Ectodermal cell (in vitro differentiated cells): ENCODE data around the gene GREB1L. TPM values are rescaled to one million over a fixed set of nuclear protein-coding genes. Genes with fewer than 3 reads are reported as not detected.
"Not testable (repeated sequence)": the region's sequence is repeated elsewhere in the genome, so short reads cannot be mapped to it uniquely, and the experiment has no call there.

ENCODE experiments used
- H3K27ac ChIP-seq: 2 replicates; pipeline ENCODE4 v1.7.0; 2013; ENCODE audit warnings: mild to moderate bottlenecking, low read depth, low read length; ENCODE audit not compliant: insufficient read depth, poor library complexity, severe bottlenecking
- H3K27me3 ChIP-seq: 2 replicates; pipeline ENCODE4 v1.7.0; 2013; ENCODE audit warnings: mild to moderate bottlenecking, low read length; ENCODE audit not compliant: insufficient read depth, control insufficient read depth, poor library complexity, severe bottlenecking
- H3K36me3 ChIP-seq: one replicate; pipeline ENCODE4 v1.7.0; 2013; ENCODE audit warnings: low read length; ENCODE audit not compliant: control insufficient read depth, insufficient read depth
- H3K4me1 ChIP-seq: one replicate; pipeline ENCODE4 v1.7.0; 2013; ENCODE audit warnings: low read length; ENCODE audit not compliant: control insufficient read depth, insufficient read depth
- H3K4me3 ChIP-seq: 2 replicates; pipeline ENCODE4 v1.7.0; 2013; ENCODE audit warnings: low read depth, low read length, control low read depth; ENCODE audit not compliant: insufficient read depth
- H3K9me3 ChIP-seq: 2 replicates; pipeline ENCODE4 v1.7.0; 2013; ENCODE audit warnings: mild to moderate bottlenecking, low read length, moderate library complexity; ENCODE audit not compliant: control insufficient read depth
- WGBS, 2 experiments: methylation state at CpG; one replicate each; pipeline ENCODE4 v1.1.7; 2013; ENCODE audit warnings: missing lambda C conversion rate in 2 of 2; 5-methylcytosine and 5-hydroxymethylcytosine counted together
- polyA plus RNA-seq, 4 experiments: library from polyadenylated mRNA; stranded (reverse); fragments of 50-300 nt; gene quantifications; one replicate each; pipeline ENCODE4 v1.2.3, GENCODE V29; 2013

Gene GREB1L
- polyA plus RNA-seq (2013, experiment 1 of 4): 280 TPM
- 365 TPM for polyA plus RNA-seq (2013, experiment 2 of 4)
- polyA plus RNA-seq (2013, experiment 3 of 4): 176 TPM
- polyA plus RNA-seq (2013, experiment 4 of 4): 220 TPM

GRCh38 chr18:21242141-21242779 lies at the start of gene GREB1L:
Gene GREB1L (plus strand): TSS chr18:21242232. CDS start chr18:21383519, 141,287 bp downstream.
- Histone ChIP-seq H3K9me3 (no peaks in the 10 kb centered on the region), H3K4me1 (peaks cover 12% of the 10 kb centered on the region), H3K4me3 (peak within 1 kb of the TSS; percentile 96), H3K36me3 (no peaks in the 10 kb centered on the region), H3K27ac (peak within 1 kb of the TSS; percentile 79), H3K27me3 (no peaks in the 10 kb centered on the region)
- 0% methylated on average over 87 of the region's 87 CpGs for WGBS, 2 experiments

GRCh38 chr18:21192308-21192624 lies 49.8 kb upstream of the GREB1L start:
- H3K36me3 ChIP-seq: no peaks in the 10 kb centered on the region
- no peak overlapping the region for H3K4me3 ChIP-seq
- H3K9me3 ChIP-seq: no peaks in the 10 kb centered on the region
- H3K4me1 ChIP-seq: no peaks in the 10 kb centered on the region
- no peaks in the 10 kb centered on the region for H3K27me3 ChIP-seq
- WGBS, 2 experiments: 87 to 88% methylated on average over 4 to 5 of the region's 5 CpGs
- no peak overlapping the region for H3K27ac ChIP-seq

GRCh38 chr18:21194871-21195771 lies 46.9 kb upstream of the GREB1L start:
- 31 to 39% methylated on average over 4 of the region's 4 CpGs for WGBS, 2 experiments
- Histone ChIP-seq H3K27me3 (no peaks in the 10 kb centered on the region), H3K36me3 (no peaks in the 10 kb centered on the region), H3K27ac (no peak overlapping the region), H3K4me1 (no peaks in the 10 kb centered on the region), H3K4me3 (no peak overlapping the region), H3K9me3 (no peaks in the 10 kb centered on the region)

GRCh38 chr18:21196426-21196825 lies 45.6 kb upstream of the GREB1L start:
- no peaks in the 10 kb centered on the region for H3K4me1 ChIP-seq
- WGBS, 2 experiments: 86 to 93% methylated on average over 1 of the region's 1 CpG

GRCh38 chr18:21203126-21203525 lies 38.9 kb upstream of the GREB1L start:
- Histone ChIP-seq H3K36me3 (no peaks in the 10 kb centered on the region), H3K4me1 (no peaks in the 10 kb centered on the region), H3K4me3 (no peak overlapping the region), H3K27ac (no peak overlapping the region), H3K27me3 (no peaks in the 10 kb centered on the region), H3K9me3 (no peaks in the 10 kb centered on the region)
- 95 to 96% methylated on average over 7 of the region's 7 CpGs for WGBS, 2 experiments

More at GRCh38 chr18:21196426-21196825, 45.6 kb upstream of the GREB1L start:
- H3K4me3 ChIP-seq: no peak overlapping the region
- no peaks in the 10 kb centered on the region for H3K9me3 ChIP-seq
- no peaks in the 10 kb centered on the region for H3K27me3 ChIP-seq
- H3K27ac ChIP-seq: no peak overlapping the region
- H3K36me3 ChIP-seq: no peaks in the 10 kb centered on the region

GRCh38 chr18:21203542-21204241 lies 38.3 kb upstream of the GREB1L start:
- Histone ChIP-seq H3K27me3 (no peaks in the 10 kb centered on the region), H3K27ac (no peak overlapping the region), H3K9me3 (no peaks in the 10 kb centered on the region), H3K4me3 (no peak overlapping the region), H3K36me3 (no peaks in the 10 kb centered on the region), H3K4me1 (no peaks in the 10 kb centered on the region)
- WGBS, 2 experiments: 94 to 97% methylated on average over 9 of the region's 11 CpGs

GRCh38 chr18:21205695-21206094 lies 36.3 kb upstream of the GREB1L start:
- Histone ChIP-seq H3K4me1 (no peaks in the 10 kb centered on the region), H3K9me3 (no peaks in the 10 kb centered on the region), H3K4me3 (no peak overlapping the region), H3K27ac (no peak overlapping the region), H3K36me3 (no peaks in the 10 kb centered on the region), H3K27me3 (no peaks in the 10 kb centered on the region)
- 95% methylated on average over 4 of the region's 4 CpGs for WGBS, 2 experiments

- 88 to 100% methylated on average over 1 of the region's 1 CpG for WGBS, 2 experiments
- Histone ChIP-seq H3K27ac (no peak overlapping the region), H3K27me3 (no peaks in the 10 kb centered on the region), H3K4me1 (peaks cover 3% of the 10 kb centered on the region), H3K4me3 (no peak overlapping the region), H3K9me3 (no peaks in the 10 kb centered on the region), H3K36me3 (no peaks in the 10 kb centered on the region)
These were observed 31.8 kb upstream of the GREB1L start for GRCh38 chr18:21210278-21210677.

- H3K36me3 ChIP-seq: no peaks in the 10 kb centered on the region
- no peak overlapping the region for H3K27ac ChIP-seq
- peaks cover 7% of the 10 kb centered on the region for H3K4me1 ChIP-seq
- H3K27me3 ChIP-seq: no peaks in the 10 kb centered on the region
- H3K9me3 ChIP-seq: no peaks in the 10 kb centered on the region
- H3K4me3 ChIP-seq: no peak overlapping the region
- 98 to 100% methylated on average over 1 to 2 of the region's 2 CpGs for WGBS, 2 experiments
These were observed 31.2 kb upstream of the GREB1L start for GRCh38 chr18:21210784-21211183.

- H3K36me3 ChIP-seq, H3K27me3 ChIP-seq, H3K4me1 ChIP-seq, H3K27ac ChIP-seq, H3K4me3 ChIP-seq, H3K9me3 ChIP-seq: not testable (repeated sequence)
- 93 to 95% methylated on average over 5 of the region's 5 CpGs for WGBS, 2 experiments
These were observed 27.6 kb upstream of the GREB1L start for GRCh38 chr18:21214409-21214808.
